ENCODE measurements around the gene GMDS.

GRCh38 chr6:1595271-1596087 is 649.9 kb downstream of the GMDS start:
- TF ChIP-seq POLR2A (IDR thresholded peaks at IDR 0.05), result no peak
- no peak for TF ChIP-seq CTCF (IDR thresholded peaks at IDR 0.05)
